PC-3 (cell line): ENCODE measurements around the gene PEX11G.

Source experiments
- CTCF ChIP-seq: fragments of 300-600 bp; sonication (generic); conservative IDR thresholded peaks from 2 replicates; pipeline ENCODE4 v1.5.1; 2017; ENCODE audit warnings: antibody characterized with exemption, low read depth, mild to moderate bottlenecking, low read length
- EZH2 ChIP-seq: fragments of 300-600 bp; sonication (generic); IDR thresholded peaks from one replicate; pipeline ENCODE4 v1.6.1; 2017; ENCODE audit warnings: antibody characterized with exemption, mild to moderate bottlenecking, low read length; ENCODE audit not compliant: unreplicated experiment
- EZH2phosphoT487 ChIP-seq: fragments of 300-600 bp; sonication (generic); IDR thresholded peaks from 2 replicates; pipeline ENCODE4 v1.6.1; 2018; ENCODE audit warnings: mild to moderate bottlenecking, antibody characterized with exemption, low read length, borderline replicate concordance

- TF ChIP-seq CTCF (no peak), EZH2 (no peak), EZH2phosphoT487 (no peak)
These were observed 10.5 kb downstream of the PEX11G start for GRCh38 chr19:7478173-7478842.
